RWPE2 (cell line): ENCODE results near the gene NTRK2.

ENCODE experiments used
- ATAC-seq: fragments of 200-7000 bp; cut with Tn5 transposase; 3 replicates; pipeline ENCODE4 v1.9.1; 2021; ENCODE audit warnings: low read depth
- DNase-seq: peaks from one replicate; pipeline ENCODE4 v3.0.0-alpha.2; 2020; ENCODE audit warnings: low spot score
- H3K27ac ChIP-seq: fragments of 450-650 bp; 2 replicates; pipeline ENCODE4 v1.5.1; 2017; ENCODE audit warnings: mild to moderate bottlenecking; ENCODE audit not compliant: poor library complexity, severe bottlenecking
- H3K27me3 ChIP-seq: fragments of 250-450 bp; sonication (Bioruptor Pico); 2 replicates; pipeline ENCODE4 v1.5.1; 2021; ENCODE audit warnings: mild to moderate bottlenecking, moderate library complexity; ENCODE audit not compliant: insufficient read depth, poor library complexity, severe bottlenecking
- H3K36me3 ChIP-seq: fragments of 250-450 bp; sonication (Bioruptor Pico); 2 replicates; pipeline ENCODE4 v1.5.1; 2020; ENCODE audit warnings: low read depth, mild to moderate bottlenecking, moderate library complexity
- H3K4me1 ChIP-seq: fragments of 250-450 bp; sonication (Bioruptor Pico); 2 replicates; pipeline ENCODE4 v1.5.1; 2021; ENCODE audit warnings: mild to moderate bottlenecking, moderate library complexity; ENCODE audit not compliant: insufficient read depth, poor library complexity, severe bottlenecking
- H3K4me3 ChIP-seq: fragments of 250-450 bp; sonication (Bioruptor Pico); 2 replicates; pipeline ENCODE4 v1.5.1; 2021; ENCODE audit warnings: mild to moderate bottlenecking, moderate library complexity; ENCODE audit not compliant: severe bottlenecking
- H3K9me3 ChIP-seq: fragments of 250-450 bp; sonication (Bioruptor Pico); 2 replicates; pipeline ENCODE4 v1.5.1; 2021; ENCODE audit warnings: mild to moderate bottlenecking, moderate library complexity; ENCODE audit not compliant: severe bottlenecking
- TF ChIP-seq, protein P1 (sequence below): fragments of 450-650 bp; IDR thresholded peaks from one replicate; pipeline ENCODE4 v1.5.1; 2017; ENCODE audit warnings: mild to moderate bottlenecking, moderate library complexity; ENCODE audit not compliant: poor library complexity, severe bottlenecking

Gene NTRK2

DNA sequence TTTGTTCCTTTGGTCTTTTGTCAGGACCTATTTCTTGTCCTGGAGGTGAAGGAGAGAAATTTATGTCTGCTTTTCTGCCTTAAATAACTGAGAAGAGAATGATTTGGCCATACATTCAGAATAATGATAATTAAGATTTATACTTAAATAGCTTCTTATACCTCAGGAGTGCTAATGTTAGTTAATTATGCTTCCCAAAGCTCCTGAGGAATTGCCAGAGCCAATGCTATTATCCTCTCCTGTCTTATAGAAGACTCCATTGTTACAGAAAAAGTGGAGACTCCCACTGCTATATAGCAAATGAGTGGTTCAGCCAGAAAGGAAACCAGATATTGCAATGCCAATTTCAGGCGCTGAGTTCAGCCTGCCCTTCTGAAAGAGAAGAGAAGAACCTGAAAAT, 67.0 kb downstream of the NTRK2 start:
- Histone ChIP-seq H3K9me3 (no peaks in the 10 kb centered on the region), H3K4me3 (no peak overlapping the region), H3K27me3 (no peaks in the 10 kb centered on the region), H3K36me3 (no peaks in the 10 kb centered on the region), H3K27ac (no peak overlapping the region), H3K4me1 (no peaks in the 10 kb centered on the region)
- ATAC-seq = no peak
- no peak for DNase-seq
- TF ChIP-seq, protein P1, sequence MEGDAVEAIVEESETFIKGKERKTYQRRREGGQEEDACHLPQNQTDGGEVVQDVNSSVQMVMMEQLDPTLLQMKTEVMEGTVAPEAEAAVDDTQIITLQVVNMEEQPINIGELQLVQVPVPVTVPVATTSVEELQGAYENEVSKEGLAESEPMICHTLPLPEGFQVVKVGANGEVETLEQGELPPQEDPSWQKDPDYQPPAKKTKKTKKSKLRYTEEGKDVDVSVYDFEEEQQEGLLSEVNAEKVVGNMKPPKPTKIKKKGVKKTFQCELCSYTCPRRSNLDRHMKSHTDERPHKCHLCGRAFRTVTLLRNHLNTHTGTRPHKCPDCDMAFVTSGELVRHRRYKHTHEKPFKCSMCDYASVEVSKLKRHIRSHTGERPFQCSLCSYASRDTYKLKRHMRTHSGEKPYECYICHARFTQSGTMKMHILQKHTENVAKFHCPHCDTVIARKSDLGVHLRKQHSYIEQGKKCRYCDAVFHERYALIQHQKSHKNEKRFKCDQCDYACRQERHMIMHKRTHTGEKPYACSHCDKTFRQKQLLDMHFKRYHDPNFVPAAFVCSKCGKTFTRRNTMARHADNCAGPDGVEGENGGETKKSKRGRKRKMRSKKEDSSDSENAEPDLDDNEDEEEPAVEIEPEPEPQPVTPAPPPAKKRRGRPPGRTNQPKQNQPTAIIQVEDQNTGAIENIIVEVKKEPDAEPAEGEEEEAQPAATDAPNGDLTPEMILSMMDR = no peak

DNA sequence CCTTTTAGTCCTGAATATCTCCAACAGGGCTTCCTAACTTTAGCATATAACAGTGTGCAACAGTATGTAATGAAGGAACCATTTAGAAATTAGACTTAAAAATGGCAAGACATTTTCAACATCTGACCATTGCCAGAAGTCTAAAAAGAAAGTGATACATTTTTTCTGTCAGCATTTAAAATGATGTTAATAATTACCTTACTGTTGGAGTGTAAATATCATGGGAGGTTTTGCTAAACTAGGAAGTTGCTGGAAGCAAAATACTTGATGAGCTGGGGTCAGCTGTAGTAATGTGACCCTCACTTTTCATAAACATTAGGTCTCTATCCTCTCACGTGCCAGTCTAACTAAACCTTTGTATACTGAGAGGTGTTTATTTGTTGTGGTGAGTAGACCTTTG, 68.8 kb downstream of the NTRK2 start:
- DNase-seq (no peak), ATAC-seq (no peak)
- Histone ChIP-seq H3K27ac (no peak overlapping the region), H3K4me3 (no peak overlapping the region), H3K9me3 (no peaks in the 10 kb centered on the region), H3K36me3 (no peaks in the 10 kb centered on the region), H3K4me1 (no peaks in the 10 kb centered on the region), H3K27me3 (no peaks in the 10 kb centered on the region)
- TF ChIP-seq, protein P1 = no peak

DNA sequence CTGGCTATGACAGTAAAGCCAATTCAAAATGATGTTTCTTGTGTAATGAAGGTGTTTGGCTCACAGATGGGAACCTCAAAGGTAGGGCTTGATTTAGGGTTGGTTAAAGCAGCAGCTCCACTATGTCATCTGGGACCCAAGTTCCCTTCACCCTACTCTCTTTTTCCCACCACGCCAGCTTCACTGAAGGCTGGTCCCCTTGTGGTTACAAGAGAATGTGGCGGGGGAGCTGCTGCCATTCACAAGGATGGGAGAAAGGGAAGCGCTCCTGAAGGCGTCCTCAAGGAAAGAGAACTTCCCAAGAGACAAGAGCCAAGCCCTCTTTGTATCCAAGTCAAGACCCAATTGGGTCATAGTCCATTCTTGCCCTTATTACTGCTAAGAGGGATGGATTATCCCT, 72.7 kb downstream of the NTRK2 start:
- TF ChIP-seq, protein P1 = no peak
- ATAC-seq = no peak

DNA sequence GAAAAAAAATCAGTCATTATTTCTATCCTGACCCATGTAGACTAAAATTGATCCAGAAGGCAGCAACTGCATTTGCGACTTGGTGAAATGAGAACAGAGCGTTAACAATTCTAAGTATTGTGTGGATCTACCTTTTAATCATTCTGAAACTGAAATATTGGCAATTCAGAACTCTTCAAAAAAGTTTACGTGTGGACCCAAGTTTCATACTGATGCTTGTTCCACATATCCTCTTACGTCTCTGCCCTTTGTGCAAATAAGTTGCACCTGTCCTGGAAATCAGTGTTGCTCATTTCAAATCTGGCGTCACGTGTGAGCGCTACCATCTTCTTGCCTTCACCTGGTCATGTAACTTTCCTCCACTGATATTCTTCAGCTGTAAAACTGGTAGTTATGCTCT, 74.7 kb downstream of the NTRK2 start:
- TF ChIP-seq, protein P1 = no peak
- Histone ChIP-seq H3K4me3 (no peak overlapping the region), H3K9me3 (no peaks in the 10 kb centered on the region), H3K4me1 (no peaks in the 10 kb centered on the region), H3K27me3 (peaks cover 2% of the 10 kb centered on the region), H3K27ac (no peak overlapping the region), H3K36me3 (no peaks in the 10 kb centered on the region)
- ATAC-seq (no peak), DNase-seq (no peak)

More for the DNA sequence above, 72.7 kb downstream of the NTRK2 start:
- Histone ChIP-seq H3K27ac (no peak overlapping the region), H3K4me3 (no peak overlapping the region), H3K9me3 (no peaks in the 10 kb centered on the region), H3K27me3 (peaks cover 2% of the 10 kb centered on the region), H3K4me1 (no peaks in the 10 kb centered on the region), H3K36me3 (no peaks in the 10 kb centered on the region)
- DNase-seq = no peak

DNA sequence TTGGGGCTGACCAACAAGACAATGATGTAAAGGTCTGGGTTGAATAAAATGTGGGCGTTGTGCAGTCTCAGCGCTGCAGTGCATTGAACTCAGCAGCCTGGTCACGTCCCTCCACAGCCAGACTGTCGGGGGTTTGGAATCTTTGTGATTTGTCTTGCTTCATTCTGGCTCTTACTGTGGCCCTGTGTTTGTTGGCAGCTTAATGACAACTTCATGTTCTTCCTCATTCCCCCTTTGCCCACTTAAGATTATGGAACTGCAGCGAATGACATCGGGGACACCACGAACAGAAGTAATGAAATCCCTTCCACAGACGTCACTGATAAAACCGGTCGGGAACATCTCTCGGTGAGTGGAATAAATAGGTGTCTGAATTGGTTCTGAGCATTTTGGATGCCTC, 75.2 kb downstream of the NTRK2 start:
- Histone ChIP-seq H3K36me3 (no peaks in the 10 kb centered on the region), H3K27me3 (peaks cover 2% of the 10 kb centered on the region), H3K27ac (no peak overlapping the region), H3K4me1 (no peaks in the 10 kb centered on the region), H3K4me3 (no peak overlapping the region), H3K9me3 (no peaks in the 10 kb centered on the region)
- DNase-seq = no peak
- TF ChIP-seq, protein P1 = no peak
- ATAC-seq = no peak
